MM.1S (cell line): Measurements from ENCODE around the gene LRMDA.

Experiments
- DNase-seq: peaks from one replicate; pipeline ENCODE4 v3.0.0-alpha.2; 2015
- H2AFZ ChIP-seq: fragments of 300-600 bp; sonication (generic); 2 replicates; pipeline ENCODE4 v1.6.0; 2016; ENCODE audit warnings: antibody characterized with exemption, low read length
- H3F3A ChIP-seq: fragments of 300-600 bp; sonication (generic); 2 replicates; pipeline ENCODE4 v1.6.1; 2016; ENCODE audit warnings: mild to moderate bottlenecking, antibody characterized with exemption, low read length, moderate library complexity, mixed read lengths; ENCODE audit not compliant: insufficient read depth
- H3K27ac ChIP-seq: fragments of 300-600 bp; sonication (generic); 2 replicates; pipeline ENCODE4 v1.5.1; 2016; ENCODE audit warnings: mild to moderate bottlenecking, low read length
- H3K27me3 ChIP-seq: fragments of 300-600 bp; sonication (generic); replicated peaks from 2 replicates; pipeline ENCODE4 v1.6.0; 2016; ENCODE audit warnings: low read length; ENCODE audit not compliant: insufficient read depth
- H3K36me3 ChIP-seq: fragments of 300-600 bp; sonication (generic); replicated peaks from 2 replicates; pipeline ENCODE4 v1.6.1; 2016; ENCODE audit warnings: mild to moderate bottlenecking, low read length, mixed read lengths; ENCODE audit not compliant: insufficient read depth
- H3K4me1 ChIP-seq: fragments of 300-600 bp; sonication (generic); 2 replicates; pipeline ENCODE4 v1.6.1; 2016; ENCODE audit warnings: low read length, mixed read lengths
- H3K4me2 ChIP-seq: fragments of 300-600 bp; sonication (generic); 2 replicates; pipeline ENCODE4 v1.6.0; 2016; ENCODE audit warnings: low read depth, low read length
- H3K4me3 ChIP-seq: fragments of 300-600 bp; sonication (generic); 2 replicates; pipeline ENCODE4 v1.5.1; 2016; ENCODE audit warnings: low read length, mixed read lengths
- H3K79me2 ChIP-seq: fragments of 300-600 bp; sonication (generic); 2 replicates; pipeline ENCODE4 v1.6.1; 2016; ENCODE audit warnings: mixed run types, low read length, mixed read lengths
- H3K9ac ChIP-seq: fragments of 300-600 bp; sonication (generic); 2 replicates; pipeline ENCODE4 v1.6.1; 2016; ENCODE audit warnings: low read length, mixed read lengths
- H3K9me2 ChIP-seq: fragments of 300-600 bp; sonication (generic); replicated peaks from 2 replicates; pipeline ENCODE4 v1.6.1; 2016; ENCODE audit warnings: mild to moderate bottlenecking, low read length, mixed read lengths; ENCODE audit not compliant: insufficient read depth
- H3K9me3 ChIP-seq: fragments of 300-600 bp; sonication (generic); replicated peaks from 2 replicates; pipeline ENCODE4 v1.6.1; 2016; ENCODE audit warnings: mild to moderate bottlenecking, low read length, mixed read lengths; ENCODE audit not compliant: insufficient read depth
- H4K20me1 ChIP-seq: fragments of 300-600 bp; sonication (generic); 2 replicates; pipeline ENCODE4 v1.6.1; 2016; ENCODE audit warnings: mild to moderate bottlenecking, low read length, moderate library complexity, mixed read lengths; ENCODE audit not compliant: insufficient read depth
- CTCF ChIP-seq: fragments of 300-600 bp; sonication (generic); IDR thresholded peaks from 2 replicates; pipeline ENCODE4 v1.5.1; 2016; ENCODE audit warnings: antibody characterized with exemption, low read length, mixed read lengths
- EZH2 ChIP-seq: fragments of 300-600 bp; sonication (generic); optimal IDR thresholded peaks from 2 replicates; pipeline ENCODE3; 2017; ENCODE audit warnings: low read depth, mild to moderate bottlenecking, antibody characterized with exemption, low read length, mixed read lengths
- EZH2phosphoT487 ChIP-seq: fragments of 300-600 bp; sonication (generic); IDR thresholded peaks from 2 replicates; pipeline ENCODE4 v1.6.1; 2018; ENCODE audit warnings: antibody characterized with exemption, low read length

The LRMDA gene

GRCh38 chr10:75665707-75666106 is 234.3 kb downstream of the LRMDA start:
- no peaks in the 10 kb centered on the region for H3K36me3 ChIP-seq
- no peak for DNase-seq
- no peaks in the 10 kb centered on the region for H3K4me1 ChIP-seq
- H2AFZ ChIP-seq, result no peak overlapping the region
- no peak overlapping the region for H3K4me3 ChIP-seq
- no peak overlapping the region for H3K4me2 ChIP-seq
- no peak overlapping the region for H3K9ac ChIP-seq
- no peaks in the 10 kb centered on the region for H3F3A ChIP-seq
- no peaks in the 10 kb centered on the region for H3K9me3 ChIP-seq
- H3K9me2 ChIP-seq, result no peaks in the 10 kb centered on the region
- H3K27ac ChIP-seq, result no peak overlapping the region
- no peaks in the 10 kb centered on the region for H4K20me1 ChIP-seq
- no peaks in the 10 kb centered on the region for H3K27me3 ChIP-seq
- TF ChIP-seq CTCF, result no peak
- no peak for TF ChIP-seq EZH2
- TF ChIP-seq EZH2phosphoT487, result no peak
- H3K79me2 ChIP-seq, result no peaks in the 10 kb centered on the region

- no peaks in the 10 kb centered on the region for H3K4me1 ChIP-seq
- H3K4me2 ChIP-seq, result no peak overlapping the region
- H3K79me2 ChIP-seq, result no peaks in the 10 kb centered on the region
- no peak overlapping the region for H3K4me3 ChIP-seq
- DNase-seq, result no peak
- H3K36me3 ChIP-seq, result no peaks in the 10 kb centered on the region
- H3K9me2 ChIP-seq, result no peaks in the 10 kb centered on the region
- no peaks in the 10 kb centered on the region for H3K27me3 ChIP-seq
- no peaks in the 10 kb centered on the region for H3K9me3 ChIP-seq
- H3K9ac ChIP-seq, result no peak overlapping the region
- H2AFZ ChIP-seq, result no peak overlapping the region
- H4K20me1 ChIP-seq, result no peaks in the 10 kb centered on the region
- no peak overlapping the region for H3K27ac ChIP-seq
- H3F3A ChIP-seq, result no peaks in the 10 kb centered on the region
- no peak for TF ChIP-seq EZH2phosphoT487
Observed at GRCh38 chr10:75672111-75672671, 240.8 kb downstream of the LRMDA start.

- TF ChIP-seq CTCF (no peak), EZH2 (no peak)
- Histone ChIP-seq H3K79me2 (no peaks in the 10 kb centered on the region), H3K36me3 (no peaks in the 10 kb centered on the region)
Observed at GRCh38 chr10:75672842-75673241, 241.4 kb downstream of the LRMDA start.

GRCh38 chr10:75677541-75677940 is 246.1 kb downstream of the LRMDA start:
- no peak for DNase-seq
- no peaks in the 10 kb centered on the region for H3K9me2 ChIP-seq
- no peaks in the 10 kb centered on the region for H3K79me2 ChIP-seq
- H3K4me2 ChIP-seq, result no peak overlapping the region
- H3F3A ChIP-seq, result no peaks in the 10 kb centered on the region
- no peaks in the 10 kb centered on the region for H3K36me3 ChIP-seq
- no peak overlapping the region for H3K4me3 ChIP-seq
- no peak overlapping the region for H3K27ac ChIP-seq
- no peaks in the 10 kb centered on the region for H3K27me3 ChIP-seq
- H4K20me1 ChIP-seq, result no peaks in the 10 kb centered on the region
- TF ChIP-seq EZH2phosphoT487, result no peak
- no peak for TF ChIP-seq CTCF
- TF ChIP-seq EZH2, result no peak
- H3K4me1 ChIP-seq, result no peaks in the 10 kb centered on the region
- no peak overlapping the region for H3K9ac ChIP-seq
- no peaks in the 10 kb centered on the region for H3K9me3 ChIP-seq
- no peak overlapping the region for H2AFZ ChIP-seq

More at GRCh38 chr10:75672842-75673241, 241.4 kb downstream of the LRMDA start:
- no peaks in the 10 kb centered on the region for H3F3A ChIP-seq
- H3K9me2 ChIP-seq, result no peaks in the 10 kb centered on the region
- no peak overlapping the region for H3K4me2 ChIP-seq
- H3K27ac ChIP-seq, result no peak overlapping the region
- DNase-seq, result no peak
- no peaks in the 10 kb centered on the region for H4K20me1 ChIP-seq
- no peaks in the 10 kb centered on the region for H3K27me3 ChIP-seq
- H3K4me1 ChIP-seq, result no peaks in the 10 kb centered on the region
- no peak overlapping the region for H3K4me3 ChIP-seq
- H2AFZ ChIP-seq, result no peak overlapping the region
- H3K9ac ChIP-seq, result no peak overlapping the region
- H3K9me3 ChIP-seq, result no peaks in the 10 kb centered on the region
